ENCODE measurements around the gene ICE1.

- TF ChIP-seq CTCF (IDR thresholded peaks at IDR 0.05) (no peak), POLR2A (IDR thresholded peaks at IDR 0.05) (no peak), POLR2AphosphoS5 (IDR thresholded peaks at IDR 0.05) (no peak)
Measured at GRCh38 chr5:5430136-5430535, 7.7 kb downstream of the ICE1 start.

All from transverse colon (tissue), 4 donors.